ENCODE results near the gene MTSS2.

Gene MTSS2, protein sequence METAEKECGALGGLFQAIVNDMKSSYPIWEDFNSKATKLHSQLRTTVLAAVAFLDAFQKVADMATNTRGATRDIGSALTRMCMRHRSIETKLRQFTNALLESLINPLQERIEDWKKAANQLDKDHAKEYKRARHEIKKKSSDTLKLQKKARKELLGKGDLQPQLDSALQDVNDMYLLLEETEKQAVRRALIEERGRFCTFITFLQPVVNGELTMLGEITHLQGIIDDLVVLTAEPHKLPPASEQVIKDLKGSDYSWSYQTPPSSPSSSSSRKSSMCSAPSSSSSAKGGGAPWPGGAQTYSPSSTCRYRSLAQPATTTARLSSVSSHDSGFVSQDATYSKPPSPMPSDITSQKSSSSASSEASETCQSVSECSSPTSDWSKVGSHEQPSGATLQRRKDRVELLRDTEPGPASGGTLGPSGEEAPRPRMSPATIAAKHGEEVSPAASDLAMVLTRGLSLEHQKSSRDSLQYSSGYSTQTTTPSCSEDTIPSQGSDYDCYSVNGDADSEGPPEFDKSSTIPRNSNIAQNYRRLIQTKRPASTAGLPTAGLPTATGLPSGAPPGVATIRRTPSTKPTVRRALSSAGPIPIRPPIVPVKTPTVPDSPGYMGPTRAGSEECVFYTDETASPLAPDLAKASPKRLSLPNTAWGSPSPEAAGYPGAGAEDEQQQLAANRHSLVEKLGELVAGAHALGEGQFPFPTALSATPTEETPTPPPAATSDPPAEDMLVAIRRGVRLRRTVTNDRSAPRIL

DNA sequence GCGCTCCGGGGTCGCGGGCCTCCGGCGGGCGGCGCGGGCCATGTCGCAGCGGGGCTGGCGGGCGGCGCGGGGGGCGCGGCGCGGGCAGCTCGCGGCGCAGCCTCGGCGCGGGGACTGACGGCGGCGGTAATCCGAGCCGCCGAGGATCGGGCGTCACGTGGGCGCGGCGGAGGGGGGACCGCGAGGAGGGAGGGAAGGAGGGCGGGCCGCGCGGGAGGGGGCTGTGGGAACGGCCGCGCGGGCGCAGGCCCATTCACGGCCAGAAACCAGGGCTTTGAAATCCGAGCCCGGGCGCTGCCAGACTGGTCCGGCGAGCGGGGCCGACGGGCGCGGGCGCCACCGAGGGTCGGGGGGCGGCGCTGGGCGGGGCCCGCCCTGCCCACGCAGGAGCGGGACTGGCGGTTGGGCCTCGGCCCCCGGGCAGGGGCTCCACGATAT, at the start of gene MTSS2:
MTSS2 (minus strand) TSS at position 116 of the 438 bp plus-strand sequence. CDS start 262 bp downstream, outside the sequence.
- no peak for DNase-seq

- no peak for DNase-seq
Measured at GRCh38 chr16:70735141-70735979, 49.5 kb upstream of the MTSS2 start.

- DNase-seq: no peak
Measured at GRCh38 chr16:70734522-70735095, 48.8 kb upstream of the MTSS2 start.

GRCh38 chr16:70730944-70731343, 45.1 kb upstream of the MTSS2 start:
- no peak for DNase-seq

DNA sequence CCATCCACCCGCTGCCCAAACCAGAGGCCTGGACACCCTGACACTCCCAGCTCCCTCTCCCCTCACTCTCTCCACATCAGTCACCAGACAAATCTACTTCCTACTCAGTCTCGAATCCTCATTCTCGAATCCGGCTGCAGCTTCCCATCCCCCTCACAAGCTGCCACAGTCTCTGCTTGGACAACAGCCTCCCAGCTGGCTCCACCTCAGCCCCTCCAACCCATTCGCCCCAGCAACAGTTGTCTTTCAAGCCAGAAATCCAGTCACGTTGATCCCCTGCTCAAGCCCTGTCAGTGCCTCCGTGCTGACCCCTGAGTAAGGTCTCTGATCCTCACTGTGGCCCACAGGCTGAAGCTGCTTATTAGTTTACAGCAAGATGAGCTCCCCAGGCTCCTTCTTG, 44.2 kb upstream of the MTSS2 start:
- DNase-seq: no peak

- no peak for DNase-seq
Measured at GRCh38 chr16:70729292-70729691, 43.4 kb upstream of the MTSS2 start.

- no peak for DNase-seq
Measured at GRCh38 chr16:70728150-70728549, 42.3 kb upstream of the MTSS2 start.

DNA sequence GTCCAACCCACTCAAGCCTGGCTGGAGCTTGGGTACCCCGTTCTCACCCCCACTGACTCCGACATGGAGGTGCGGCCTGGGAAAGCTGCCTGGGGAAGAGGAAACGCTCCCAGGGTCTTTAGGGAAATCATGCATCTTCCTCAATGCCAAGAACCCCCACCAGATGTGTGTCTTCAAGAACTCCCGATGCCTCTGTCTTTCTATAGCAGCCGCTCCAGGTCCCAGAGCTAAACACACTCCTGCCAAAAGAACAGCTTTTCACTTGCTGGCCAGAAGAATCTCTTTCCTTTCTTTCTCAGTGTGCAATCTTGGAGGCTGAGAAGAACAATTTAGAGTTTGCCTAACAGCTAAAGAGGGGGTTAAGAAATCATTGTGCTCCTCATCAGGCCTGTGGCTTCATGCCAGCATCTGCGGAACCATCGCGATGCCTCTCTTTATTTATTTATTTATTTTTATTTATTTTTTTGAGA, 41.1 kb upstream of the MTSS2 start:
- DNase-seq: no peak

DNA sequence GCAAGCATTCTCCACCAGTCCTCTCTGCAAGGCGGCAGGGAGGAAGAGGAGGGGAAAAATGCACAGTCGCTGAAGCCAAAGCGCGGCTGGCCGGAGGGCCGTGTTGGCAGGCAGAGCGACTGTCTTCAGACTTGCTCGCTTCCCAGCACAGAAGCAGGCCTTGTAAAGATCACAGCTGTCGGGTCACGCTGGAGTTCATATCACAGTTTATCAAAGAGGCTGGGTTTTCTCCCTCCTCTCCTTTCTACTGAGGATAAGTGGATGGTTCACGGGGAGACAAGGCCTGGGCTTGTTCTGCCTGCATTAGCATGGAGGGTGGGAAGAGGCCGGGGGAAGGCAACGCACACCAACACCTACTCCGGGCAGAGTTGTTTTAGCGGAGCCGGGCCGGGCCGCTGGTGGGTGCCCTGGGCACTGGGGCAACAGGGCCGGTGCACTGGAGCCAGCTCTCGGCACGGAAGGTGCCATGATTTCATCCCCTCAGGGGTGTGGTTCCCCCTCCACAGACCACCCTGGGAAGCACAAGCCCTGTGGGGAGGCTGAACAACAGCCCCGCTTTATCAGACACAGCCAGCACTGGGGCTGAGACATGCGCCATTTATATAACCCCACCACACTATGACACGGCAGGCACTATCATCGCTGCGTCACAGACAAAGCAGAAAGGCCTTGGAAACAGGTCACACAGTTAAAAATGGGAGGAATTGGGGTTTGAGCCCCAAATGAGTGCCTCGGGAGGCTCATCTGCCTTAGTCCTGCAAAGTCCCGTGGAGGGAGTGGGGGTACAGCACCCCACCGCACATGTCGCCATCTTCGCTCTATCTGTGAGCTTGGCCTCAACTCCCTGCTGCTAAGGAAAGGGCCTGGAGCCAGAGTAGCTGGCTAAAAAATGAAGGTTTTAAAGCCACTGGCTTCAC, 40.3 kb upstream of the MTSS2 start:
- no peak for DNase-seq

DNA sequence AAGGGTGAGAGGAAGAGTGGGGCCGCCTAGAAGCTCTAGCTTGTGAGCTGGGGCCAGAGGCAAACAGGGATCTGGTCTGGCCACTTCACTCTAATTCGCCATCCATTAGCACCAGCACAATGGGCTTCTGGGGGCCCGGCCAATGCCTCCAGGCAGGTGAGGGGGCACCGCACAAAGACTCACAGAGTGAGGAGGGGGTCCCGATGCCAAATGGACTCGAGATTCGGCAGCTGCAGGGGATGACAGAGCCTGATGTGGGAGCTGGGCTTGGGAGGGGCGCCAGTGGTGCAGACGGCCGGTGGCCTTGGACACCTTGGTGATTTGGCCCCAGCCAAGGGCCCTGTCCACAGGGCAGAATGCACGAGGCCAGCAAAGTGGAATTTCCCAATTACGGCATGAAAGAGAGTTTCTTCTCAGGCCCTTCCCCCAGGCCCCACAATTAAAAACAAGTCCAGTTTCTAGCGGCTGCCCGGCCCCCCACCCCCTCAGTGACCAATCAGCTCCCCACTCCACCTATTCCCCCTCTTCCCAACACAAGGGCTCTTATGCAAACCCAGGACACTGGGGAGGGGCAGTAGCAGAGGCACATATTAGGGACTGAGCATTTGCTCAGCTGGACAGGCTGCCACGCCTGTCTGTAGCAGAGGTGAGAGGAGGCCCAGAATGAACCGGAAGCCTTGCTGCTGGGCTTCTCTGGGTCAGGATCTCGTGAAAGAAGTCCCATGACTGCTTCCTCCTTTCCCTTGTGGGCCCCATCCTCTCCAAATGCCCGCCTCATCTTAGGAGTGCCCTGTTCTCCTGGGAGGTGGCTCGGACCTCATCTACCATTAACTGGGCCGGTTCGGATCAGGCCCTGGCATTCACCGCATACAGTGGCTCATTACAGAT, 39.4 kb upstream of the MTSS2 start:
- no peak for DNase-seq

- no peak for DNase-seq
Measured at GRCh38 chr16:70724146-70725023, 38.5 kb upstream of the MTSS2 start.

DNA sequence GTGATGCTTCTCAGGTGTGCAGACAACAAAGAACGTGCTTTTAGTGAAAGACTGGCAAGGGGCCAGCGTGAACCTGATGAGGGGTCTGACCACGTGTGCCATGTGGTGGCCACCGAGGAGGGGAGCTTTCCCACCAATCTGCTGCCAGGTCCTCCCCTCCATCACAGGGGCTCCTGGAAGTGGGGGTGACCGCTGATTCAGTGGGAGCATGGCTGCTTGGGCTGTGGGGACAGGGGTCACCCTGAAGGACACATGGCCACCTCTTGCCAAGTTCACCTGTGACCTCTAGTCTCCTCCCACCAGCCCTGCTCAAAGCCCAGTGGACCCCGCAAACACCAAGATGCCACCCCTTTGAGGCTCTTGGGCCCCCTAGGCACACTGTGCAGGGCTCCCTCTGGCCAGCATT, 37.9 kb upstream of the MTSS2 start:
- no peak for DNase-seq

DNA sequence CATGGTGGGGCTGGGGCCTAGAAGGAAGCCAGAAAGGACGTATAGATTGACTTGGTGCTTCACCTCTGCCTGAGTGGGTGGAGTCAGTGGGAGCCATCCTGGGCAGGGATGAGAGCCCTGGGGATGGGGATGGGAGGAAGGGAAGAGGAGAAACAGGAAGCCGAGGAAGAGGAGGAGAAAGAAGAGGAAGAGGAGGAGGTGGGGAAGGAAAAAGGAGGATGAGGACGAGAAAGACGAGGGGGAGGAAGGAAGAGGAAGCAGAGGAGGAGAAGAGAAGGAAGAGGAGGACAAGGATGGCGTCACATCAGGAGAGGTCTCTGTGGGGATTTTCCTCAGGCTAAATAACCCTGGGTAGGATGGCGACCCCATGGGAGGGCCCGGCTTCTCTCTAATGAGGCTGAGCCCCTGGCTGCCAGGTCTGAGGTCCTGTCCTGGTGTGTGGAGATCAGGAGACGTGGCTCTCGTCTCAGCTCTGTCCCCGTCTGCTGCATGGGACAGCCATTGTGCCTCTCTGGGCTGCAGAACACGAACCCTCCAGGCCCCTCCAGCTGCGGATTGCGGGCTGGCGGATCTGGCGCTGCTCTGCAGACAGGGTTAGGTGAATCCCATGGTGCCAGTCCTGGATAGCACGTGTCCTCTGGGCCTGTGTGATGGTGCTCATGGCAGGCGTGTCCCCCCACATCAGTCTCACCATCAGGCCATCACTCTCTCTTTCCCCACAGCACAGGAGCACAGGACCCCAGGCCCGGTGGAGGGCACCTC, 35.5 kb upstream of the MTSS2 start:
- DNase-seq: no peak

- DNase-seq: peak; percentile 35
Measured at GRCh38 chr16:70720425-70721201, 34.8 kb upstream of the MTSS2 start.

GRCh38 chr16:70717065-70717464, 31.2 kb upstream of the MTSS2 start:
- DNase-seq: no peak

- DNase-seq: no peak
Measured at GRCh38 chr16:70715860-70716357, 30.1 kb upstream of the MTSS2 start.

- DNase-seq: no peak
Measured at GRCh38 chr16:70715055-70715858, 29.4 kb upstream of the MTSS2 start.
